HG03066 (cell line): ENCODE results near the gene CERKL.

Experiments used
- ATAC-seq: cut with Tn5 transposase; IDR thresholded peaks from one replicate; pipeline ENCODE4 v1.9.1; 2021; ENCODE audit warnings: low read depth; ENCODE audit not compliant: unreplicated experiment

The CERKL gene

GRCh38 chr2:181628590-181629585 is 28.0 kb downstream of the CERKL start:
- ATAC-seq, result no peak

- no peak for ATAC-seq
Measured at GRCh38 chr2:181627545-181627944, 29.4 kb downstream of the CERKL start.

GRCh38 chr2:181626671-181627070 is 30.2 kb downstream of the CERKL start:
- no peak for ATAC-seq

- no peak for ATAC-seq
Measured at GRCh38 chr2:181623159-181623558, 33.7 kb downstream of the CERKL start.

DNA sequence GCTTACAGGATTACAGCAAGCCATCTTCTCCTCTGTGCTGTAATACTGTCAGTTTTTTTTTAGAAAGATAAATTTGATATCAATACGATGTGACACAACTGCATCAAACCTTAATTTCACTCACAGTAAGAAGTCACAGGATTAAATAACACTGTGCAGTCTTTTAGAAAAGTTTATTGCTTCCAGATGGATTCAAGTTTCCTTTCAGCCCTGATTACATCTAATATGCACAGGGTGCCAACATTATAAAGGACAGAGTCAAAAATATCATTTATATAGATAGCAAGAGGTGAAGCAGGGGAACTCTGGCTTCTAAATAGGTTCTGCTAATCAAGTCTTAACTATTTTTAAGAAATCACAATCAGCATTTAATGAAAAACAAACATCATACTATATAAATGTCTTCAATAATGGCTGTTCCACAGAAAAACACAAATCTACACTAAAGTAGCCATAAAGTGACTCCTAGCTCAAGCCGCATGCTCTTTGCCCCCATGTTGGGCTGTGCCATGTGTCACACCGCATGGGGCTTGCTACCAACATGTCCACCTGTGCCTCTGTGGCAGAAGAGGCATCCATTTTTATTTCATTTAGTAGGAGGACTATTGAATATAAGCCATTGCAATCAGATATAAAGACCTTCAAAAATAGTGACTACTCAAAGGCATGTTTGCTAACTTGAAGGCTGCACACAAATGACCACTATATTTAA is 35.0 kb downstream of the CERKL start:
- no peak for ATAC-seq

GRCh38 chr2:181619516-181619915 is 37.4 kb downstream of the CERKL start:
- no peak for ATAC-seq

GRCh38 chr2:181616715-181617114 is 40.2 kb downstream of the CERKL start:
- no peak for ATAC-seq

DNA sequence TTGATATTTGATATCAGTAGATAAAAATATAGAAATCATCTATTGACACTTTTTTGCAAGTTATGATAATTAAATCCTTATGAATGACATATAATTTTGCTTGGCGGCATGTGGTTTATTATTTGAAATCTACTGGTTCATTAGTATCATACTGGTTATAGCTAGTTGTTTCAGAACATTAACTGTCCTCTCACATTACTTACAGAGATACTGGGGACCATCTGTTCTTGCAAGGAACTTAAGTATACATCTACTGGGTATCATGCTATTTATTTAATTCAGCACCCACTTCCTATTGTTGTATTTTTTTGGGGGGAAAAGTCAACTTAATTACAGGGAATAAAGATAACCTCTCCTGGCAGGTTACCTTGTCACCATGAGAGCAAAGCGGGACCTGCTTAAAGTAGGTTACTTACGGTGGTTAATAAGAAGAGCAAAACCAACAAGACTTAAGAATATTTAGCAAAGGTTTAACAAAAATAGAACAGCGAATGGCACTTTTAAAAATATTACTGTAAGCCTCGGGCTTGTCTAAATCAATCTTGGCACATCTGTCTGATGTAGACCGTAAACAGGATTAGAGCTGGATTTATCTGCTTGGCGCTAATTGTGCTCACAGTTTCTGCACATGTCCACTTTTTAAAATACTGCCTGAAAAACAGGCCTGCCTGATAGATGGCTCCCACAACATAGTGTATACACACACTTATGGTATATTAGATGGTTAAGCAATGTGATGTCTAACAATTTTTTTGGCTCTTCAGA is 41.8 kb downstream of the CERKL start:
- ATAC-seq, result no peak

GRCh38 chr2:181613241-181613640 is 43.7 kb downstream of the CERKL start:
- no peak for ATAC-seq

GRCh38 chr2:181607629-181608590 is 49.0 kb downstream of the CERKL start:
- ATAC-seq, result no peak

- no peak for ATAC-seq
Measured at GRCh38 chr2:181605889-181606837, 50.7 kb downstream of the CERKL start.

- ATAC-seq, result no peak
Measured at GRCh38 chr2:181602017-181602416, 54.9 kb downstream of the CERKL start.

GRCh38 chr2:181596556-181596955 is 60.3 kb downstream of the CERKL start:
- ATAC-seq, result no peak

GRCh38 chr2:181594322-181594721 is 62.6 kb downstream of the CERKL start:
- ATAC-seq, result no peak

- no peak for ATAC-seq
Measured at GRCh38 chr2:181589779-181590178, 67.1 kb downstream of the CERKL start.

DNA sequence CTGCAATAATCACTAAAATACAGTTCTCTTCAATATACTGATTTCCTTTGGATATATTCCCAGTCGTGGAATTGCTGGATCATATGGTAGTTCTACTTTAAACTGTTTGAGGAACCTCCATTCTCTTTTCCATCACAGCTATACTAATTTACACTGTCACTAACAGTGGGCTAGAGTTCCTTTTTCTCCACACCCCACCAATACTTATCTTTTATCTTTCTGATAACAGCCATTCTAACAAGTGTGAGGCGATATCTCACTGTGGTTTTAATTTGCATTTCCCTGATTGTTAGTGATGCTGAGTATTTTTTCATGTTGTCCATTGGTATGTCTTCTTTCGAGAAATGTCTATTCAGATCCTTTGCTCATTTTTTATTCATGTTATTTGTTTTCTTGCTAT is 68.4 kb downstream of the CERKL start:
- ATAC-seq, result no peak

DNA sequence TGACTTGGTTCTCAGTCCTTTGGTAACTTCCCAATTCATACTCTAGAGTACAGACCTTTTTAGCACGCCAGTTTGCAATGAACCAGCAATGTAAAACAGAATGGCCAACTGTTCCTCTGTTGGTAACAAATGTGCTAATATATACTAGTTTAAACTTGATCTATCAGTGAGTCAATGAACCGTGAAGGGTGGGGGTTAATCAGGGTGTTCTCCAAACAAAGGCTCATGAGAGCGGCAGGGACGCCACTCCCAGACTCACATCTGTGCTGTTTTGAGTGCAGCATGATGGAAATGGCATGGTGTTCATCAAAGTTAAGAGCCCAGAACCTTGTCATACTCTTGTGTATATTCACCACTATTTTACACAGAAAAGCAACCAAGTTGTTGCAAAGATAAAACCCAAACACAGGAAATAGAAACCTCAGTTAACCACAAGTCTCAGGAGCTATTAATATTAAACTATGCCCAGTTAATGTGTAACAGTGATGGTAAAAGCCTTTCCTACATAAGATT is 70.3 kb downstream of the CERKL start:
- peak; percentile 91 for ATAC-seq

DNA sequence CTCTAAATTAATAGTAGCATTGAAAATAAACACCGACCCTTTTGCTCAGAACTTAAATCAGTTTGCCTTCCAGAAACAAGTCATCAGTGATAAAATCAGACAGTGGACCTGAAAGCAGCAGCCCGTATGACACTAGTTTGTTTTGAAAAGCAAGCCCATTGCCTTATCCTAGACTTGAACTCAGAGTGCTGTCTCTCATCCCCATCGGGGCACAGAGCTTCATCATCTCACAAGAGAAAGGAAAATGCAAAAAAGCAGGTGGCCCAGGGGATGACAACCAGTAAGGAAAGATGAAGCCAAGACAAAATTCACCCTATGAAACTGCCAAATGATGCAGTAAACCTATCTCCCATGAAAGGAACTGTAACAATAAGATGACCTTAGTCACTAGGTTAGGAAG is 71.2 kb downstream of the CERKL start:
- no peak for ATAC-seq
